Globus pallidus (tissue), 1 donor: ENCODE results near the gene KIF25.
A peak's percentile ranks its signal among the peaks of the same experiment; 100 is the strongest.

Experiments
- DNase-seq: peaks from one replicate; pipeline ENCODE4 v3.0.0-alpha.2; 2015; ENCODE audit warnings: low spot score

The KIF25 gene

GRCh38 chr6:168017629-168018028 is 20.2 kb downstream of the KIF25 start:
- DNase-seq, result peak; percentile 52

DNA sequence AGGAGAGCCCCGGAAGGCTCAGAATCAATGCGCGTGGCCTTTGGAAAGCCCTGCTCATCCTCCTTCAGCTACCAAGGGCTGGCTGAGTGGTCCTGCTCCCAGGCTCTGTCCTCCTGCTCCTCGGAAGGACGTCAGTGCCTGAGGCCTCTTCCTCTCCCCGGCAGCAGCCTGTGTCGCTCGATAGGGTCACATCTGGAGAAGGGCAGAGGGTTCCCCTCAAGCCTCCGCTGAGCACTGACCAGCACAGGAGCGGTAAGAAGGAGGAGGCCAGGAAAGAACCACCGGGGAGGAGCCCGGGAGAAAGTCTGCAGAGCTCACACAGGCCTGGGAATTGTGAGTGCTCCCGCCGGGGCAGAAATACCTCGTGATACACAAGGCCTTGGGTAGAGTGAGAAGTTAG is 21.2 kb downstream of the KIF25 start:
- no peak for DNase-seq

GRCh38 chr6:168020242-168020641 is 22.8 kb downstream of the KIF25 start:
- no peak for DNase-seq

- DNase-seq, result no peak
These were observed 24.1 kb downstream of the KIF25 start for GRCh38 chr6:168021581-168021980.

GRCh38 chr6:168022488-168023321 is 25.2 kb downstream of the KIF25 start:
- DNase-seq, result no peak

DNA sequence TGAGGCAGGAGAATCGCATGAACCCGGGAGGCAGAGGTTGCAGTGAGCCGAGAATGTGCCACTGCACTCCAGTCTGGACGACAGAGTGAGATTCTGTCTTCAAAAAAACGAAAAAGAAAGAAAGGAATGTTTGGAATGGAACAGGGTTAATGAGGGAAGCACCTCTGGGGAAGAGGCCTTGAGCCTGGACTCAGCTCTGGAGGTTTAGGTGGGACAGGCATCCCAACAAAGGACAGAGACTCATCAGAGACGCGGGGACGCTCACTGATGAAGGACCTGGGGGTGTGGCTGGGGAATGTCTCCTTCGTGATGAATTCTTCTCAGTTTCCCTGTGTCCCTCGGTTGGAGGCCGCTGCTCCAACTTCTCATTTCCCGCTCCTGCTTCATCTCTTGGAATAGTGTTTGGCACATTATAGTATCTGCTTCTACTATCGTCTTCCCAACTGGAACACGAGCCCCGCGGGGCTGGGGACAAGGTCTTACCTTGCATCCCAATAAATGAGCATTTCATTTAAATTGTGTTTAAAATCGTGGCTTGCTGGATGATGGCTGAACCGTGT is 27.6 kb downstream of the KIF25 start:
- DNase-seq, result no peak

GRCh38 chr6:168025831-168026710 is 28.6 kb downstream of the KIF25 start:
- no peak for DNase-seq

DNA sequence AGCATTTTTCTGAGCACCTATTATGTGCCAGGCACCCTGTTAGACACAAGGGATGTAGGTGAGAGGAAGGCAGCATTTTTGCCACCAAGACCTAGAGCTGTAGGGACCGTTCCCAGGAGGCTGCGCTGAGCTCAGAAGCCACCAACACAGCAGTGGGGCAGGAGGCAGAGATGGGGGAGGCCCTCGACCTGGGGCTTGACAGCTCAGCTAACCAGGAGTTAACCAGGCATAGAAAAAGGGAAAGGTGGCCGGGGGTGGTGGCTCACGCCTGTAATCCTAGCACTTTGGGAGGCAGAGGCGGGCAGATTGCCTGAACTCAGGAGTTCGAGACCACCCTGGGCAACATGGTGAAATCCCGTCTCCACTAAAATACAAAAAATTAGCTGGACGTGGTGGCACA is 29.5 kb downstream of the KIF25 start:
- DNase-seq, result no peak

GRCh38 chr6:168027521-168027920 is 30.1 kb downstream of the KIF25 start:
- no peak for DNase-seq

- DNase-seq, result no peak
These were observed 30.7 kb downstream of the KIF25 start for GRCh38 chr6:168028181-168028580.

DNA sequence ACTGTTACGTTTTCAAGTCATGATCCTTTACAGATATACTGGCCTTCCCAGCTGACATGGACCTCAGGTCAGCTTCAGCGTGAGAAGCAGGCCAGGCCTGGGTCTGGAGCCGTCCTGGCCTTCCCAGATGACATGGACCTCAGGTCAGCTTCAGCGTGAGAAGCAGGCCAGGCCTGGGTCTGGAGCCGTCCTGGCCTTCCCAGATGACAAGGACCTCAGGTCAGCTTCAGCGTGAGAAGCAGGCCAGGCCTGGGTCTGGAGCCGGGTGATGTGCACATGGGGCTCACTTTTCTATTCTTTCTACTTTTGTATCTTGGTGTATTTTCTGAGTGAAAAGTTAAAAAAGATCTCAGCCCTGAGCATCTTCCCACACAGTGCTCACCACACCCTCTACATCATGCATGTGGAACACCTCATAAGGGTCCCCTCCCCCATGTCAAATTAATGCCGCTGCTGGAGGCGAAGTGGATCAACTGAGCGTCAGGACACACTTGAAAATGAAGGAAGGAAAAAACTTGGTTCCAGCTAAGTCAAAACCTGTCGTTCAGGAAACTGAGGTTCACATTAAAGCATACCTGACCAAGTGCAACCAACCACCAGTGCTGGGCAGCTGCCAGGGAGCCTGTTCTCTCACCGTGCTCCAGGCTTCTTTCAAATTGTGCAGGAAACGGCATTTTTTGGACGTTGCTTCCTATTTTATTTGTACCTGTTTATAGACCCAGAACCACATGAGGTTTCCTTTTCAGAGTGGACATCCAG is 32.2 kb downstream of the KIF25 start:
- DNase-seq, result no peak

GRCh38 chr6:168030218-168030746 is 32.8 kb downstream of the KIF25 start:
- no peak for DNase-seq

DNA sequence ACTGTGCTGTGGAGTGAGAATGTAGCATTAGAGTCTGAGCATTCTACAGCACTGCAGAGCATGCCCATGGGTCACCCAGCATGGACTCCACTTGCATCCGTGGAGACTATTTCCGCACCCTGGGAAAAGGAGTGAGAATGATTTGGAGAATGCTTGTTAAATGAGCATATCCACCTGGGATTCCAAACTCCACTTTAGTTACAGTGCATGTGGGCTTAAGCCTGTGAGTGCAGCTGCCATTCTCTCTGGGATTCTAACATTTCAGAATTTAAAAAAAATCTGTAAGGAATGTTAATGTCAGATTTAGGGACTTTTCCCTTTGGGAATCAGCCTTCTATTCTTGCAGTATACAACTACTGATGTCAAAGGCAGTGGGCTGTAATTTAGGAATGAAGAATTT is 33.4 kb downstream of the KIF25 start:
- no peak for DNase-seq

DNA sequence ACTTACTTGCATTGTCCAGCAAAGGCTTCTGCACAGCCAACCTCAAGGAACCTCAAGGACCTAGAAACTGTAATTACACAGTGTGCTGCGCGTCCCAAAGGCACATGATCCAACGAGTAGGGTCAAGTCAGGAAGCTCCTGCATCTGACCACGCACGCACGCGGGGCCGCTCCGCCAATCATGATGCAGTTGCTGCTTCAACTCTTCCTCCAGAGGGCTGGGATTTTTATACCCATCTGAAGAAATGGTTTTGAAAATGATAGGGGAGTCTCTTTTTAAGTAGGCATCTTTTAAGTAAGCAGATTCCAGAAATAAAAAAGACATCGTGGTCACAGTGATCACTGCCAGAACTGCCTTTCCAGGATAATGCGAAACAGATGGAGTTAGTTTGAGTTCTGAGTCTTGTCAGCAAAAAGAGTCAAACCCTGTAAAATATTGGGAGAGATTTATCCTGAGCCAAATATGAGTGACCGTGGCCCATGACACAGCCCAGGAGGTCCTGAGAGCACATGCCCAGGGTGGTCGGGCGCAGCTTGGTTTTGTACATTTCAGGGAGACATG is 34.0 kb downstream of the KIF25 start:
- DNase-seq, result no peak

GRCh38 chr6:168032005-168032760 is 34.7 kb downstream of the KIF25 start:
- no peak for DNase-seq

DNA sequence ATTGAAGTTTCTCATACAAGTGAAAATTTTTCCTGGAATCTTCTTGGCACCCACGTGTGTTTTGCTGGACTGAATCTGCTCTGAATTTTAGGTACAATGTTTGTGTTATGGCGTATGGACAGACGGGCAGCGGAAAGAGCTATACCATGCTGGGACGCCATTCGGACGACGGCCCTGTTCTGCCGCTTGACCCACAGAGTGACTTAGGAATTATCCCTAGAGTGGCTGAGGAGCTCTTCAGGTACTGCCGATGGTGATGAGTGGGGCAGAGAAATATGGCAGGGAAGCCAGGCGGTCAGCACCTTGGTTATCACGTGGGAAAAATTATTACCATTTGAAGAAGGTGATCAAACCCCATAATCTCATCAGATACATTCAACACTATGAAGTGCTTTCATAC is 36.3 kb downstream of the KIF25 start:
- DNase-seq, result no peak

GRCh38 chr6:168034537-168034936 is 37.1 kb downstream of the KIF25 start:
- no peak for DNase-seq

GRCh38 chr6:168035098-168035660 is 37.7 kb downstream of the KIF25 start:
- DNase-seq, result peak; percentile 39

DNA sequence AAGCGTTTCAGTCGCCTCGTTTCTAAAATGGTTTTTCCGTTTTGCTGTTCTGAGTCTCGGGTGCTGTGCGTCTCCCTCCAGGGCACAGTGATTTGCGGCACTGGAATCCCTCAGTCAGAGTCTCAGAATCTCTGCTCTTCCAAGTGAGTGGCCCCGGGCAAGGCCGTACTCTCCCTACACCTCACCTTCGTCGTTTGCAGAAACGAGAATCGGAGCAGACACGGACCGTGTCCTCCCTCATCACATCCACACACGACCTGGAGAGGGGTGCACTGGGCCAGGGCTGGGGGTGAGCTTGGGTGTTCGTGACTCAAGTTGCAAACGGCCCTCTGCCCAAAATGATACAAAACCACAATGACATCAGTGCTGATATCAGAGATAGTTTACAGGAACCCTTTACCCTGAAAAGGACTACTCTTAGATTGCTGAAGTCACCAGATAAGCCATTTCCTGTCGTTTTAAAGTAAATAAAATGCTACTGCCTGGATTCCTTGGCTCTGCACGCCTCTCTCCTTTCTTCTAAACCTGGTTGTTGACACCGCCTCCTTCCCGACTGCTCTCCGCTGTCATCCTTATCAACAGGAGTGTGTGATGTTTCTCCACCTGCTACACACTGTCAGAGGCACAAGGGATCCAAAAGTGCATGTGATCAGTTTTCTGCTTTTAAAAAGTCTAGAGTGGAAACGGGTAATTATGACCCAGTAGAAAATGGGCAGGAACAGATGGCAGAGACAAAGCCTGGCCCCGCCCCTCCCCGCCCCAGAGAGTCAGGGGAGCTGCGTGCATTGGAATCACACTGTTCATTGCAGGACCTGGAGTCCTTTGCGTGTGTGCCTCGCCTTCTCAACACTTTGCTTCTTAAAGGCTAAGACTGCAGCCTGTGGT is 38.4 kb downstream of the KIF25 start:
- no peak for DNase-seq
